Measurements from ENCODE around the gene AKAP1. TPM values are rescaled to one million over a fixed set of nuclear protein-coding genes. Genes with fewer than 3 reads are reported as not detected.

AKAP1 gene
- total RNA-seq, 1 donor from 2014 or later = 60.0 TPM

DNA sequence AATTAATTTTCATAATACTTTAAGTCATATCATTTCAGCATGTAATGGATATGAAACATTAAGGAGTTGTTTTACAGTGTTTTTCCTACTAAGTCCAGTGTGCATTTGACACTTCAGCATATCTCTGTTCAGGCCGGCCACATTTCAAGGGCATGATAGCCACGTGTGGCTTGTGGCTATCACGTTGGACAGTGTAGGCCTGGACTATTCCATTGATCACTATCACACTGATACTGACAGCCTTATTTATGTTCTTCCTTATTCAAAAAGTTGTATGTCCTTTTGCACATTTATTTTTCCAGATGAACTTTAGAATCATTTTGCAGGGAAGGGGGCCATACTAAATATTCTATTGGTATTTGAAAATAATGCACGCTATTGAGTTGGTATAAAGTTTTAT is 39.0 kb downstream of the AKAP1 start:
- no peak for ATAC-seq

DNA sequence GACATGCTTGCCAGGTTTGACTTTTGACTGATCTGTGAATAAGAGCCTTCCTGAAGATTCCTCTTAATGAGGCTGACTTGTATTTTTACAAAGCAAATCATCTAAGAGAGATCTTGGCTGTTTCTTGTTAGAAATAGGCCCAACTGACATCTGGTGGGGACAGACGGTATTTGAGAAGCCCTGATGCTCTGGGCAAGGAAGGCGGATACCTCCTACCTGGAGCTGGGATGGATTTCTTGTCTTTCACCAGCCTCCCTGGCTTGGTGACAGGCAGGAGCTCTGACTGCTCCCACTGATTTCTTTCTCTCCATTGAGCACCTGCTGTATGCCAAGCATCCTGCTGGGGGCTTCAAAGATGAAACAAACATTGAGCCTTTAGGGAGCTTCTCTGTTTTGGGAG is 40.4 kb downstream of the AKAP1 start:
- no peak for DNase-seq (ENCODE audit: low spot score)
- no peak for ATAC-seq

More for the DNA sequence above, 39.0 kb downstream of the AKAP1 start:
- no peak for DNase-seq (ENCODE audit: low spot score)

DNA sequence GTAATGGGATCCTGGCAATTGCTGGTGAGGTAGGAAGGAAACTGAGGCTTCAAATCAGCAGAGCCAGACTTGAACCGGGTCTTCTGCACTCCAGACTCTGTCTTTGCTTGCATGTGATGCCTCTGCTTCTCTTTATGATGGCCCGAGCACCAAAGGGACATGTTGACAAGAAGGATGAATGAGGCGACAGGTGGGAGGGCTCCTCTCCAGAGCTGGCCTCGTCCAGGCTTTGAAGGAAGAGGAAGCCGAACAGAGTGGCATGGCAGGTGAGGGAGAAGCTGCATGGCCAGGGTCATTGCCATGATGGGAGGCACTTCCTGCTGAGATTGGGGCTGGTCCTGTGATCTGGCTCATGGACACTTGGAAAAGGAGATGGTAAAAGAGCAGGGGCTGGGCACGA is 40.8 kb downstream of the AKAP1 start:
- ATAC-seq (no peak), DNase-seq (ENCODE audit: low spot score) (no peak)

DNA sequence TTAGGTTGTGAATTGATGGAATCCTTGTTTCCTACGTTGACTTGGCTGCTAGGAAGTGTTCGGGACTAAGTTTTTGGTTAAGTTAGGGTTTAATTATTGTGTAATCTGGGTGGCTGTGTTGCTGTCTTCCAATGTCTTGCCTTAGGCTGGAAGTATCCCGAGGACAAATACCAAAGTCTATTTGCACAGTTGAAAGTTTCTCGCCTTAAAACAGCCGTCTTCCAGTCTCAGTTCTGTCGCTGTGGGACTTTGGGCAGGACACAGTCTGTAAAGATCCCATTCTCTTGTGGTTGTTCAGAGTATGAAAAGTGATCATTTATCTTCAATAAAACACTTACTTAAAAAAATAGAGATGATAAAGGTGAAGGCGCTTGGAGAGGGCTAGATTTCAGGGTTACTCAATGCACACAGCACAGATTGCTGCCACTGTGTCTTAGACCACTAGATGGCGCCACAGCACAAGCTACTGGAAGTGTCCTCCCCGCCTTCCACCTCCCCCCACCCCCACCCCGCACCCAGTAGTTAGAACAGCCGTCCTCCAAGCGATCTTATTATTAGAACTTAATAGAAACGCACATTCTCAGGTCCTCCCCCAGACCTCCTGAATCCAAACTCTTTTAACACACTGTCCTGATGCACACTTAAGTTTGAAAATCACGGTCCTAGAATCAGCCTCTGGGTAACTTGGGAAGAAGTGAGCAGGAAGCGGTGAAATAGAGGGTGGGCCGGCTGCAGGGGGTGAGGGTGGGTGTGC is 45.8 kb downstream of the AKAP1 start:
- peak; percentile 97 for ATAC-seq

DNA sequence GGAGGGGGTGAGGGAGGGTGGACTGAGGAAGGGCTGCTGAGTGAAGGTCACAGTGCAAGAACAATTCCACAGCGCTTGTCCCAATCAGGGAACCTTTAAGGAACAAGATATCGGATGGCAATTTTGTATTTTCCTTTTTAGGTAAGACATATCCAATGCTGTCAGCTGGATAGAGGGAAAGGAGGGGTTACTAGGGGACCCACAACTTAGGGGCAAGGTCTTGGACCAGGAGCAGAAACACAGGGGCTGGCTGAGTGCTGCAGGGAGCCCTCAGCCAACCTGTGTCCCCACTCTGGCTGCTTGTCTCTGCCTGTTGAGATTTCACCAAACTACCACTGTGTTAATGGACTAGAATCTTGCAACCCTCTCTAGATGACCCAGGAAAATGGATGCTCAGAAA is 47.6 kb downstream of the AKAP1 start:
- no peak for ATAC-seq
- no peak for DNase-seq (ENCODE audit: low spot score)

More for the DNA sequence above, 45.8 kb downstream of the AKAP1 start:
- peak; percentile 74 for DNase-seq (ENCODE audit: low spot score)

DNA sequence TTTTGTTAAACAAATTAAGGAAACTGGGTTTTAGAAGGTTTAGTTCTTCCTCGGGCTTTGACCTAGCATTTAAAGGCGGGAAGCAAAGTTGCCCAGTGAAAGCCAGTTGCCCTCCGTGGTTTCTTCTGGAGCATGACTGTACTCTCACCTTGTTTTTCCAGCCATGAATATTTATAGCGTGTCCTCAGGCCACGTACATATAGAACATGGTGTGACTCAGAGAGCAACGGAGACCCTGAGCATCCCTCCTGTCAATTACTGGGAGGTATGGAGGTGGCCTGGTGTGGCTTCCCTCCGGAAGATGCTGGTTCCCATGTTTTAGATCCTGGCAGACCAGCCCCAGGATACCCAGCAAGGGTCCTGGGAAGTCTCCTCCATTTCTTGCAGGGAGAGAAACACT is 48.4 kb downstream of the AKAP1 start:
- ATAC-seq (no peak), DNase-seq (ENCODE audit: low spot score) (no peak)

DNA sequence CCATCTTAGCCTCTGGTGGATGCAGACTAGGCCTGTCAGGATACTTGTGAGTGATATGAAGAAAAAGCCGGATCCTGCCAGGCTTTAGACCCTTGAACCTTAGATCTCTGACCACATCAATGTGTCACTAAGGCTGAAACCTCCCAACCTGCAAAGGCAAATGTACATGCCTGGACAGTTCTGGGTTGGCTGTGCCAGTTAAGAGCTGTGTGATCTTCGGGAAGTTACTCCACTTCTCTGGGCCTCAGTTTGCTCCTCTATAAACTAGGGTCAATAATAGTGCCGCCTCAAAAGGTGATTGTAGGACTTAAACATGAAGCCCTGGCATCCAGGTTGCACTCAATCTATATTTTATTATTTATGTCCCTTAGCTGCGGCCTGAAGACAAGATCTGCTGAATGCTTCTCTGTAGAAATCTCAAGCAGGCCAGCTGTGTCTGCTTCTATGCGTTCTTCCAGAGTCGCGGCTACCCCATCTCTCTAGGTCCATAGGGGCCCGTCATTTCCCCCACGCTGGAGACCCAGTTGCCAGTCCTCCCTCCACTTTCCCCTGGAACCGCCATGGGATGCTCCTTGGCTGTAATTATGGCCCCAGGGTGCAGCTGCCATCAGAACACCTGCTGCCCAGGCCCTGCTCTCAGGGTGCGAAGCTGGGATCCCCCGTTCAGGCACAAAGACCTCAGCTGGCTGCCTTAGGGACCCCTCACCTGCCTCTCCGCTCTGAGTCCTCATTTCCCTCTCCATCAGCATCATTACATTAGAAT is 50.2 kb downstream of the AKAP1 start:
- ATAC-seq (no peak), DNase-seq (ENCODE audit: low spot score) (no peak)

DNA sequence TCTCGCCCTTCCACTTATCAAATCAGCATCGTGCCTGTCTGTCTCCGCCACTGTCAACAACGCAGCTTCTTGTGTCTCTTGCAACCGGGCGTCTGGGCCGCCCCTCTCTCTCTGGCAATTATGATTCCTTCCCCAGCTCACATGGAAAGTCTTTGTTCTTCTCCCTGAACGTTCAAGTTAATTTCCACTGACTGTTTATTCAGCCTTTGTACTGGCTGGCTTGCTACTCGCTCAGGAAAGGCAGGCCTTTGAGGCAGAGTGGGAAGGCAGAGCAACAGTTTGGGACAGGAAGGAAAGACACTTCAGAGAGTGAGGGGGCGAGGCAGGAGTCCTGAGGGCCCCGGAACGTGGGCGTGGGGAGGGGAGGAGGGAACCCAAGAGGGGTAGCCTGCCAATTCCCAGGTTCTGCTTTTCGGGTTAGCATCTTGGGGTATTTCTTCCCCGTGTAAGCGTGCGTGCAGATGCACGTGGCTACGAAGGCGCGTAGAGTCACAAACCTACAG is 50.8 kb downstream of the AKAP1 start:
- no peak for DNase-seq (ENCODE audit: low spot score)
- ATAC-seq = no peak

DNA sequence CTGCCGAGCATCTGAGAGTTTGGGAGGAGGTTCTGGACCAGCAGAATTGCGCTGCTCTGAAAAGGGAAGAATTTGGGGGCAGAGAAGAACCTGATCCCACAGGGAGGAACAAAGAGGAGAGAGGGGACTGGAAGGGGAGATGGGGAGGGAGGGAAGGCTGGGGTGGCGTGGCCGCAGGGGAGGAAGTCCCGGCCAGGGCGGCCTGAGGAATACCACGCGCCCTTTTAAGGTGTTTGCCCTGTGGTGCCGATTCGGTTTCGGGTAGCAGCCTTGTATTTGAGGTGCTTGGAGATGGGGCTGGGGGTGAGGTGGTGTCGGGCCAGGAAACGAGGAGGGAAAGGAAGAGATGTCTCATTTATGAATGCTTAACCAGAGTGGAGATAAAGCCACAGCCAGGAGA is 51.3 kb downstream of the AKAP1 start:
- ATAC-seq (no peak), DNase-seq (ENCODE audit: low spot score) (no peak)

DNA sequence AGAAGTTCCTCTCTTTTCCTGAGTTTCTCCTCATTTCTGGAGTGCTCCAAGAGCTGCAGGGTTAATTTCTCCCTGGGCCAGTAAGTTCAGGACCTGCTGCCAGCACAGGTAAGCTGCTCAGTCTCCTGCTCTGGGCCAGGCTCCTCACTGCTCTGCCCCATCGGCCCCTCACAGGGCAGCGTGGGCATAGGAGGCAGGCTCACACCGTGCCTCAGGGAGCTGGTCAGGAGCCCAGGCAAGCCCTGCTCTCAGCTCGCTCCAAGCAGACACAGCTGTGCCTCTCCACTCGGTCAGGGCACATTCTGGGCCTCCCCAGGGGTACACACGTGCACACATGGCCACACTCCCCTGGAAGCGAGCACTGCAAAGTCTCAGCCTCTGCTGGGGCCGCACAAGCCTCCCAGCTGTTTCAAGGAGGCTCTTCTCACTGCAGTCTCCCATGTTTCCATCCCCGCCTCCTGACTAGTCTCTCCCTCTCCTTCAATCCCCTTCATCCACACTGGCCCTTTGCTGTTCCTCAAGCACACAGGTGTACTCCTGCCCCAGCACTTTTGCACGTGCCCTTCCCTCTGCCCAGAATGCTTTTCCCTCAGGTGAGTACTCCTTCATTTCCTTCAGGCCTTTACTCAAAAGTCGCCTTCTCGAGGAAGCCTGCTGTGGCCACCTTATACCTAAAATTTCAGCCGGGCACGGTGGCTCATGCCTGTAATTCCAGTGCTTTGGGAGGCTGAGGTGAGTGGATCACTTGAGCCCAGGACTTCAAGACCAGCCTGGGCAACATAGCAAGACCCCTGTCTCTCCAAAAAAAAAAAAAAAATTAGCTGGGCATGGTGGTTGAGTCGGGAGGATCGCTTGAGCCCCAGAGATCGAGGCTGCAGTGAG is 53.2 kb downstream of the AKAP1 start:
- no peak for ATAC-seq
- DNase-seq (ENCODE audit: low spot score) = no peak

DNA sequence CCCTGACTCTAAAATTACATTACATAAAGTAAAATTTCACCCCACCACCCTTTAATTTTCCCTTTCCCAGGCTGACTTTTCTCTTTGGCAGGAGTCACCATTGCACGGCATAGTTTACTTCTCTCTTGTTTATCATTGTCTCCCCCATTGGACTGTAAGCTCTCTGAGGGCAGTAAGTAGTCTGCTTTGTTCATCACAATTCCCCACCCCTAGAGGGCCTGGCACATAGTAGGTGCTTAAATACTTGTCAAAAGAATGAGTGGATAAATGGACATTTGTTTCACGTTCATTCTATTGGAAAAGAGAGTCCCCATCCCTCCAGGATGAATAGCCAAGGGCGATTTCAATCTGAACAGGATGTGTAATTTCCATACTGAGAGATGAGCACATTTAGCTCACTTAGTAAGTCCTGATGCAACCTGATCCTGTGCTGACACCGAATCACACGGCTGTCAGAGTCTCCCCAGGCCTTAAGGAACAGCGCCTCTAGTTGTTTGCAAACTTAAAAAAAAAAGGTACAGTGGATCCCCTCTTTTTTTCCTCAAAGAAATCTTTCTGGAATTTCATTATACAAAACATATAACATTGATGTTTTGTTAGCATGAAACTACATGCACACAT is 54.0 kb downstream of the AKAP1 start:
- ATAC-seq (no peak), DNase-seq (ENCODE audit: low spot score) (no peak)

DNA sequence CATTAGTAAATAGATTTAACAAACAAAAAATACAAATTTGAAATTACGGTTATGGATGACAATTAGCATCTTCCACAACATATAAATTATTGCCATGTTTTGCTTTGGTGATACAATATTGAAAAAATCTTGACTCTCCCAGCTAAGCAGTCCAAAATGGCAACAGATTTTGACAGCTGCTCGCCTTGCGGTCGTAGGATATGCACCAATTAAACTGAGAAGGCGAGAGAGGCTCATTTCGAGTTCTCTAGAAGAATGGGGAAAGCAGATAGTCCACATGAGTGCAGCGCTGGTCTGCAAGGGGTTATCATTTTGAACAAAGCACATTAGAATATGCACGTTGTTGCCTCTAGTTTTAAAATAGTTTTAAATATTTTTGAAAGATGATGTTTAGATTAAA is 55.3 kb downstream of the AKAP1 start:
- DNase-seq (ENCODE audit: low spot score) = no peak
- no peak for ATAC-seq

DNA sequence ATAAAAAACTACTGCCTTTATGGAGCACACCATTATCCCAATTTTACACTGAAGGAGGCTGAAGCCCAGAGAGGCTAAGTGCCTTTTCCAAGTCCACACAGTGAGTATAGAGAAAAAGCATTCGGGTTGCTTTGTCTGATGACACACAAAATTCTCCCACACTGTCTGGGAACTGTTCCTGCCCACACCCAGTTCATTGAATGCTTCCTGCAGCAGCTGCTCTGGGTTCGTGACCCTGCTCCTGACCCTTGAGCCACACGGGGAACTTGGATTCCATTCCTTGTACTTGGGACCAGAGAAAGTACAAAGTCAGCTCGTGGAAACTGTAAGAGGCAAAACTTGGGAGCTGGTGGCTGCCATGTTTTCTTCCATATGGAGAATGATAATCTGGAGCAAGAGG is 57.9 kb downstream of the AKAP1 start:
- no peak for DNase-seq (ENCODE audit: low spot score)

DNA sequence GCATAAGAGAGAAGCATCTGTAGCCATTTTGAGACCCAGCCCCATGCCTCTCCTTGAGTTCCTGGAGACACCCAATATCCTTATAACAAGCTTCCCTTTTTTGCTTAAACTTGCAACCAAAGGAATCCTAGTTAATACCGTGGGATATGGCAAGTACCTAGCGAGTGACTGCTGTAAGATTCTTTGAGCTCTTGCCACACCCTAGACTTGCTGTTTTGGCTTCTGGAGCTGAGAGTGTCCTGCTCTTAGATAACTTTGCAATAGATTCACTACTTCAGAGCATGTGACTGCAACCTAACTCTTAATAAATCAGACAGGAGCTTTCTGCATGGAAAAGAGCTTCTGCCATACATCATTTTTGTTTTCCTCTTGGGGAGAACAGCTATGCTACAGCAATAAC is 58.3 kb downstream of the AKAP1 start:
- DNase-seq (ENCODE audit: low spot score) (no peak), ATAC-seq (no peak)

More for the DNA sequence above, 57.9 kb downstream of the AKAP1 start:
- ATAC-seq = no peak

DNA sequence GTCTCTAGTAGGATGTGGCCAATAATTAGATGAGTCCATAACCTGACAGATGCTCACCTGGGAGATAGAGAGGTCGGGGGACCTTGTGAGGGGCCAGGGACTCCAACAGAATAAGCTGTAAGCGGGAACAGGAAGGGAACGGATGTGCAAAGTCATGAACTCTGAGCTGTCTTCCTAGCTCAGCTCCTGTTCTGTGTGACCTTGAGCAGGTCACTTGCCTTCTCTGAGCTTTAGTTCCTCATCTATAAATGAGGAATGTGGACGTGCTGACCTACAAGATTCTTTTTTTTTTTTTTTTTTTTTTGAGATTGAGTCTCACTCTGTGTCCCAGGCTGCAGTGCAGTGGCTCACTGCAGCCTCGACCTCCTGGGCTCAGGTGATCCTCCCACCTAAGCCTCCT is 58.9 kb downstream of the AKAP1 start:
- DNase-seq (ENCODE audit: low spot score) (no peak), ATAC-seq (no peak)

DNA sequence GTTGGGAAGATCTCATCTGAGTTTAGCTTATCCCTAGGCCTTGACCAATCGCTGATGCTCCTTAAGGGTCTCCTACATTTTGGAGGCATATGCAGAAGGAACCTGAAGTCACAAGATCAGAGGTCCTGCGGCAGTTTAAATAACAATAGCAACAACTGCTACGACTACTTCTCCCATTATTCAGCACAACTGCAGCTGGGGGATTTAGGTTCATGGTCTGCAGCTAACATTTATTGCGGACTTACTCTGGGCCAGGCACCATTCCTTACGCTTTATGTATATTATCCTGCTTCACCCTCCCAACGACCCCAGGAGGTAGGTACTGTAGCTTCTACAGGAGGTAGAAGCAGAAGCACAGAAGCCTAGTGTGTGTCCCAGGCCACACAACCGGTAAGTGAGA is 59.5 kb downstream of the AKAP1 start:
- DNase-seq (ENCODE audit: low spot score) = no peak
- ATAC-seq = no peak

DNA sequence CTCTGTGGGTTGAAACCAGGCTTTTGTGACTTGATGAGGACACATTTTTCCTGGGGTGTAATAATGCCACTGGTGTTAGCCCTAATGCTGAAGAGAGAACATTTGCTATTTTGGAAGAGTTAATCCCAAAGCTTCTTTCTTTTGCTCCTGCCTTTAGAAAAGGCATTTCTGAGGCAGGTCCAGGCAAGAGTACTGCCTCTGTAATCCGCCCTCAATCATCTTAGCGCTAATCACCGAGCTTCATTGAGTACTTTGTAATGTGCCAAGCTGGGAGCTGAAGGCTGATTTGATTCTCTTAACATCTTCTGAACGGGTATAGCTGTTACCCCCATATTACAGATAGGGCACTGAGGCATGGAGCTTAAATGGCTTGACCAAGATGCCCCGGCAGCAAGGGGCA is 60.3 kb downstream of the AKAP1 start:
- ATAC-seq (no peak), DNase-seq (ENCODE audit: low spot score) (no peak)

DNA sequence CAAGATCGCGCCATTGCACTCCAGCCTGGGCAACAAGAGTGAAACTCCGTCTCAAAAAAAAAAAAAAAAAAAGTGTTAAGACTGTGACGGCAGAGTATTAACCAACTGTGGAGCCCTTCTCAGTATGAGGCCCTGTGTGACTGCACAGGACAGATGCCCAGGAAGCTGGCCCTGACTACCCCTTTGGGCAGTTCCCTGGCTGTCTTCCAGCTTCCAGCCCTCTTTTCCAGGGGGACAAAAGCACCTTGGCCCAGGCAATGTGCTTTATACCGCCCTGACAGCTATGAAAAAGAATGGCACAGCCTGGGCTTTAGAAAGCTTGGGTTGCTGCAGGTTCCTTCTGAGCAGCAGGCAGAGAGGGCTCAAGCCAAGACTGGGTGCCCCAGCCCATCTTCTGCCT is 61.2 kb downstream of the AKAP1 start:
- DNase-seq (ENCODE audit: low spot score) = no peak

DNA sequence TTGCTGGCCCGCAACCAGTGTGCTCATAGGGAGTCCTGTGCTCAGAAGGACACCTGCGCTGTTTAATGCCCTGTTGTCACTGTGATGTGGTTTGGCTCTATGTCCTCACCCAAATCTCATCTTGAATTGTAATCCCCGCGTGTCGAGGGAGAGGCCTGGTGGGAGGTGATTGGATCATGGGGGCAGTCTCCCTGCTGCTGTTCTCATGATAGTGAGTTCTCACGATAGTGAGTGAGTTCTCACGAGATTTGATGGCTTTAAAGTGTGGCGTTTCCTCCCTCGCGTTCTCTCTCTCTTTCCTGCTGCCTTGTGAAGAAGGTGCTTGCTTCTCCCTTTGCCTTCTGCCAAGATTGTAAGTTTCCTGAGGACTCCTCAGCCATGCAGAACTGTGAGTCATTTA is 66.8 kb downstream of the AKAP1 start:
- no peak for DNase-seq (ENCODE audit: low spot score)
- ATAC-seq = no peak

More for the DNA sequence above, 61.2 kb downstream of the AKAP1 start:
- ATAC-seq = no peak

DNA sequence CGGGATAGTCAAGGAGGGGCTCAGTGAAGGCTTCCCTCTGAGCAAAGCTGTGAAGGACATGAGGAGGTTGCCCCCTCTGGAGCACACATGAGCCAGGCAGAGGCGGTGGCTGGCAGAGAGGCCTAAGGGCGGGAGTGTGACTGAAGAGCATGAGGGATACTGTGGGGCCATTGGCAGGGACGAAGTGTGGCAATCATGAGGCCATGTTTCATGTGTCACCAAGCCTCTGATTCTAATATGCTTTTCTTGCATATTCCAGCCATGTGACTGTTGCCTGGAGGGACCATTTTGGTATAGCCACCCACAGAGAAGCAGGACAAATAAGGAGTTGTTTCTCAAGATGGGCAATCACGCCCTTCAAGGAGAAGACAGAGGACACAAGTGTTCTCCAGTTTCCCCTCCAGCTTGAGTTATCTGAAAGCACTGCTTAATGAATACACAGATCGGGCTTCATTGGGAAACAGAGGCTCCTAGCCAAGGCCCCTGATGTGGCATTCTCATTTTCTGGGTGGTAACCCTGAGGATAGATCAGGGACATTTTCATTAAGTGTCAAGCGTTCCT is 68.0 kb downstream of the AKAP1 start:
- DNase-seq (ENCODE audit: low spot score) = no peak
- no peak for ATAC-seq

Measured in left lobe of liver (tissue), 2 donors.